SH-SY5Y (cell line): Measurements from ENCODE around the gene NMNAT2.

Source experiments
- GATA2 ChIP-seq: IDR thresholded peaks from 2 replicates; pipeline ENCODE4 v1.6.1; 2011; ENCODE audit warnings: mild to moderate bottlenecking, low read depth, low read length
- GATA3 ChIP-seq: IDR thresholded peaks from 2 replicates; pipeline ENCODE4 v1.6.1; 2011; ENCODE audit warnings: low read depth, mild to moderate bottlenecking, low read length, moderate library complexity

The NMNAT2 gene

DNA sequence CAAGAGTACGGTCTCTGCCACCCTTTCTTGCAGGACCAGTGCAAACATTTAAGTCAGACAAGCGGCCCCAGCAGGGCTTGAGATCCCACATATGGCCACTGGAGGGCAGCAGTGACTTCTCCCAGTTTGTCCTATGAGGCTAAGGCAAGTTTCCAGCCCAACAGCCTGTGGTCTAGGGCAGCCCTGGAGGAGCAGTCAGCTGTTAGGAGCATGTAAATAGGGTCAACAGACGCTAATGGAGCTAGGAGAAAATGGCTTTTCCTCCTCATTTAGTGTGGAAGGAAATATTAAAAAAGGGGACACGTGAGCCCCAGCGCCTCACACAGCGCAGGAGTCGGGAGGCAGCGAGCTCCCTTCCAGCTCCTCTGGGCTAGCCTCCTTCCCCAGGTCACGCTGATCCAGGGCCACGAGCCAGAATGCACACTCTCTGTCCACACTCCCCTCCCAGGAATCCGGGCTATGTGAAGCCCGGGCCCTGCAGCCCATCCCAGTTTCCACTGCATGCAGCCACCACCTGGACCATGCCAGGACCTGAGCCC is 136.6 kb downstream of the NMNAT2 start:
- TF ChIP-seq GATA3, result no peak
- TF ChIP-seq GATA2, result no peak

DNA sequence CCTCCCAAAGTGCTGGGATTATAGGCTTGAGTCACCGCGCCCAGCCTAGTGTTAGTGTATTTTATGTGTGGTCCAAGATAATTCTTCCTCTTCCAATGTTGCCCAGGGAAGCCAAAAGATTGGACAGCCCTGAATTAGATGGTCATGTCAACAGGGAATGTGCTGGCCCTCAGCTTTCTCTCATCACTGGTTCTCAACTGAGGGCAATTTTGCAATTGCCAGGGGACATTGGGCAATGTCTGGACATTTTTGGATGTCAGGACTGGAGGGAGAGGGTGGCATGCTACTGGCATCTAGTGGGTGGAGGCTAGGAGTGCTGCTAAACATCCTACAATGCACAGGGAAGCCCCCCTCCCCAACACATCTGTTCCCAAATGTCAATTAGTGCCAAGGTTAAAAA is 137.1 kb downstream of the NMNAT2 start:
- TF ChIP-seq GATA2 (no peak), GATA3 (no peak)

DNA sequence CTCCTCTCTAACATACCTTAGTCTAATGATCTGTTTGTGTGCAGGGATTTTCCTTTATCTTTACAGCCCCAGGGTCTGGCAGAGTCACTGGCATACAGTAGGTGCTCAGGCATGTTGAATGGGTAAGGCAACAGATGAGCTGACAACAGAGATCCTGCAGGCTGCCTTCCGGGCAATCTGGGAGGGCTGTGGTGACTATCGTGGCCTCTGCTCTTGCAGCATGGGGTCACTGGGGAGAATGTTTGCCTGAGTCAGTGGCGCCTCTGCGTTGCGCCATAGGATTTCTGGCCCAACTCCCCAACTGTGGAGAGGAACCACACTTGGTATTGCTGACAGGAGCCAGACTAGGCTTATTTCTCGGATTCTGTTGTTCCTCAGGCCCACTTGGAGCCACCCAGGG is 138.3 kb downstream of the NMNAT2 start:
- TF ChIP-seq GATA2 (no peak), GATA3 (no peak)

DNA sequence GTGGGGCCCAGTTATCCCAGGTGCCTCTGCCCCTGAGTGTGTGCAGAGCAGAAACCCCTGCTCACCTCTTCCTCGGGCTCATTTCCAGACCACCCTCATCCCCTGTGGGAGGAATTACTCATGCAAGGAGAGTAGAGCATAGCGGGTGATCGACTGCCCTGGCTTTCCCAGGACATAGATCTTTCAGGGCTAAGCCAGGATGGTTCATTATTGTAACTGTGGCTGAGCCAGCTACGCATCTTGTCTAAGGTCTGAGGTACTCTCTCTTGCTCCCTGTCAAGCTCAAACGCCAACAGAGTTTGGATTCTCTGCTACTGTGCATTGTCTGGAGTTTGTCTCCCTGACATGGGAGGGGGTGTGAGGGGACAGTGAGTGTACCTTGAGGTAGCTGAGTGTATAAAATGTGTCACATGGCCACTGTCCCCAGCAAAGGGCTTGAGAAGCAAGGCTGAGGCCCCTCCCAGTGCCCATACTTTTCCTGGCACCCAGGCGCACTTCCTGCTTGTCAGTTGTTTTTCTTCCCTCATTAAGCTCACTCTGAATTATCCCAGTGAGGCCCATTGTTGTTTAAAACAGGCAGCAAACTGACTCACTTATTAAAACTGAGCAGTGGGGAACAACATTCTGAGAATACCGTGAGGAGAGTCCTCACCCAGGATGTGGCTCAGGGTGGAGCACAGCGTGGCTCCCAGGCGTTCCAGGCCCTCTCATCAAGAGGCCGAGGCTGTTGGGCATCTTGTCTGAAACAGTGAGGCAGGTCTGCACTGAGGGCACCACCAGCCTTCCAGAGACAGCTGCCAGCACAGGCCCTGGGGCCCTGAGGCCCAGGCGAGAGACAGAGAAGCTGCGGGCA is 139.2 kb downstream of the NMNAT2 start:
- TF ChIP-seq GATA2 (no peak), GATA3 (no peak)

DNA sequence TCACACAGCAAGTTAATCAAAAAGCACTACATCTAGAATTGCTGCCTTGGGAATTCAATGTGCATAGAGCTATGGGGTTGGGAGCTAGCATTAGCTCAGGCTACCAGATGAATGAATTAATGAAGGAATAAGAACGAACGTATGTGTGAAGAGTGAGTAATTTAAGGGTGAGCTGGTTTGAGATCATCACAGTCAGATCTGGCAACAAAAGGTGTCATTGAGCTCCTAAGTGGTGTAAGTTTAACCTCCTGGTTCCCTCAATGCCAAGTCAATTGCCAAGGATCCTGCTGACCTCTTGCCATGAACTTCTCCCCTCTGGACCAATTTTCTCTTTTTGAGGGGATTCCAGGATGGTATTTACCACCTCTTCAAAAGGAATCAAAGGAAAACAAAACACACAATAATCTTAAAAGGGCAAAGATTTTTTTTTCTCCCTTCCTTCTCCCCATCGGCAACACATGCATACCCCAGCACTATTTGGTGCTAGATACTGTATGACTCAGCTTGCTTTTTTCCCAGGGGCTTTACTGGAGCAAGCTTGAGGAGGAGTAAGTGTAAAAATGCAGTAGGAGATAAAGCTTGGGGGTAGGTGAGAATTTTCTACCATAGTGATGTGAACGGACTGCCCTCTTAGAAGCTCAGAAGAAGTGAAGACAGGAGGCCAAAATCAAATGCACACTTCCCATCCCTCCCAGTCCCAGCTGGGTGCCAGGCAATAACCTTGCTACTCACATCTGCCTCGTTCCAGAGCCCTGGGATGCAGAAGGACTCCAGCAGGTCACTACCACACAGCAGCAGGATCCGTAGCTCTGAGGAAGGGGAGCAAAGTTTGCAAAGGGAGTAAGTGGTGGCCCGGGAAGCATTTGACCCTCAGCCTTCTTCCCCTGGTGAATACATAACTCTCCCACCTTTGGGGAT is 140.1 kb downstream of the NMNAT2 start:
- TF ChIP-seq GATA2 (no peak), GATA3 (no peak)

DNA sequence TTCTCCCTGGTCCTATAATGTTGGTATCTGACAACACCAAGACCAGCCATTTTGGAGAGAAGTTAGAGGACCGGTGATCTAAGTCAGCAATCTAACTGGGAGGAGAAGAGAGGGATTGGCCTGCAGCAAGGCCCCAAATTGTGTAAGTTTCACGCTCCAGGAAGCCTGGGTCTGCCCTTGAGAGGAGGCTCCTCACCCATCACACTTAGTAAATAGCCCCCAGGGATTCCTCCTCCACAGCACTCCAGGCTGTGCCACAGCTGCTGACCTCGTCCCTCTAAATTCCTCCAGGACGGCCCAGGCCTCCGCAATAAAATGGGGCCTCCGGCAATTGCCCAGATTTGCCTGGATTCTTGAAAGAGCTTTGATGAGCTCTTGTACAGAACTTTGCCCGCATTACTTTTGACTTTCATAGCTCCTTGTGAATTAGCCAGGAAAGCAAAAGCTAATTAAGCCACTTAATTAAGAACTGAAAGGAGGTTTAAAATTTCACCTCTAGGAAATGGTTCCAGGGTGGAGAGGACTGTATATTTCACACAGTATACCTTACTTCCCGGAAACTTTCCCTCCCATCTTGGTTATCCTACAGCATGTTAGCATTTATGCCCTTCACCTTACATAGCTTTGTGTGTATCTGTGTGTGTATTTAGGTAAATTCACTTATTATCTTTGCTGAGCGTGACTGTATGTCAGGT is 141.6 kb downstream of the NMNAT2 start:
- no peak for TF ChIP-seq GATA3
- TF ChIP-seq GATA2, result no peak

DNA sequence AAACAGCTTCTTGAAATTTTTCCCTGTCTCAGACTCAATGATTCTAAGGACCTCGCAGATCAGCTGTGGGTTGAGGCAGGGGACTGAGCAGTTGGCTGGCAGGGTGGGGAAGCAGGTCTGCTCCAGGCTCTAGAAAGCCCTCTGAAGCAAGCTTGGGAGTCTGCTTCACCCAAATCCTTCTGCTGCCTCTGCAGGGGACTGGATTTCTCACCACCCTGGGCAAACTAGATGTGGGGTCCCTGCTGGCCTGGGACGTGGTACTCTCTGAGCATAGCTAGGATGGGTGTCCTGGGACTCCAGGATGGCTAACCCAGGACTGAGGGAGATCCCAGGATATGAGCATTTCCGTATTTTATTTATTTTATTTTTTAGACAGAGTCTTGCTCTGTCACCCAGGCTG is 142.9 kb downstream of the NMNAT2 start:
- TF ChIP-seq GATA2 (no peak), GATA3 (no peak)

DNA sequence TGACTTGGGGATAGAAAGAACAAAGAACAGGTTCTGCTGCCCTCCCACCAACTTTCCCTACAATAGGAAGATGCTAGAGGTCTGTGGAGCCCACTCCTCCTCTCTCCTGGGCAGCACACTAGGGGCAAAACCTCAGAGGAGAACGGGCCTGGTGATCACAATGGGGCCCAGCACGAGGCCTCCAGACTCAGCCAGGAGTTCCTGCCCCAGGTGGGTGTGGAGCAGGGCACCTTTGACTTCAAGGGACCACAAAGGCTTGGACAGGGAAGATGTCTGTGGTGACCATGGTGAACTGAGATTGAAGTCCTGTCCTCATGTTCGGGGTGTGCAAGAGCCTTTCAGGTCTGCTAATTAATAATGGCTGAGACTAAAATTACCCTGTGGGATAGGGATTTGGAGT is 143.3 kb downstream of the NMNAT2 start:
- TF ChIP-seq GATA2 (no peak), GATA3 (no peak)

DNA sequence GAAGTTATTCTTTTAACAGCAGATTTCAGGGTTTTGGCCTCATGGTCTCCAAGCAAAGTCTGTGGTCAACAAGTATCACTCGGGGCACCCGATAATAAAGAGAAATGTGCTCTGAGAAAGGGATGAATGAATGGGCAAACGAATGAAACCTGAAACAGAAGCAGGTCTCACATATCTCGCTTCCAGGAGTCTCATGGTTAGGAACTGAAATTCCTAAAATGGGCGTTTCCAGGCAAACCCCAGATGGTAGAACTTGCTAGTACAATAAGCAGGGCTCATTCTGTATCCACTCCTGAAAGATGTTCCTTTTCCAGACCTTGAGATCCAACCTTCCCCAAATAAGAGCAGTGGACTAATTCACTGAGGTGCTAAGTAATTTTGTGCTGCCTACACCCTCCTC is 144.9 kb downstream of the NMNAT2 start:
- TF ChIP-seq GATA2, result no peak

DNA sequence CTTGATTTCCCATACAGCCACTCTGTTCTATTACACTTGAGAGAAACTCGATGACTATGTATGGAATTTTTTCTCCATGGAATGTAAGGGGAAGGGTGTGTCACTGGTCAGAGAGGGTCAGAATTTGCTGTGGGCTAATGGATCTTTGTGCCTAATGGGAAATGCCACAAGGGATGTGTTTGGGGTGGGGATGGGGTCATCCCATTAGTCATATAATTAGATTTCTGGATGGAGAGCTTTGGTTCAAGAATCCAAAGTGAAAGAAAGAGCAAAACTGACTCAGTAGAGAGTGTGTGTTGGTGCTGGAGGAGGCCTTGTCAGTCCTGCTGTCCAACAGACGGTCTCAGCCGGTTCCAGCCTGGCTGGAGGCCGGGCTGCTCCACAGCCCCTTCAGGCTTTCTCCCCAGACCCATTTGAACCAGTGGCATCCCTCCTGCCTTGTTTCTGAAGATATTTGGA is 145.8 kb downstream of the NMNAT2 start:
- TF ChIP-seq GATA3 (no peak), GATA2 (no peak)

DNA sequence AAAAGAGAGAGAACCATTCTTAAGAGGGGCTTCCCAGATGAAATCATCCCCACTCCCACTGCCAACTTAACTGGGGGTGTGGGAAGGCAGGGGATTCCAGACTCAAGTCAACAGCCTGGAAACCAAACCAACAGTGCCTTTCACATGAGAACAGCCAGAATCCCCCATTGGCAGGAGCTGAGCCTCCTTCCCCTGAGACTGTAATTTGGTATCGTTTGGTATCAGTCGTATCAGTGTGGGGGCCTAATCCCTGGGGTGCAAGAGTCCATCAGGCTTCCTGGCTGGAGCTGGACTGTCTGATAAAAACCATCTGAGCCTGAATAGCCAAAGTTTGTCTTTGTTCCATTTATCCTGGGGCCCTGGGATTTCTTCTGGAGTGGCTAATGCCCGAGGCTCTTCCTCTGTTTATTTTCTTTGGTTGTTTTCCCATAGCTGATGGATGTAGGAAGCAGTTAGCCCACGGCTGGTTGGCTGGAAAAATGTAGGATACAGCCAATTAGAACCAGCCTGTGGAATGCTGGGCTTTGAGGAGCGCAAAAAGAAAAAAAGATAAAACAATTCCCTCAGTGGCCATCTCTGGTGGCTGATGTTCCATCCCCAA is 147.5 kb downstream of the NMNAT2 start:
- TF ChIP-seq GATA3 (no peak), GATA2 (no peak; the same call in 1 of the 2 replicates)

DNA sequence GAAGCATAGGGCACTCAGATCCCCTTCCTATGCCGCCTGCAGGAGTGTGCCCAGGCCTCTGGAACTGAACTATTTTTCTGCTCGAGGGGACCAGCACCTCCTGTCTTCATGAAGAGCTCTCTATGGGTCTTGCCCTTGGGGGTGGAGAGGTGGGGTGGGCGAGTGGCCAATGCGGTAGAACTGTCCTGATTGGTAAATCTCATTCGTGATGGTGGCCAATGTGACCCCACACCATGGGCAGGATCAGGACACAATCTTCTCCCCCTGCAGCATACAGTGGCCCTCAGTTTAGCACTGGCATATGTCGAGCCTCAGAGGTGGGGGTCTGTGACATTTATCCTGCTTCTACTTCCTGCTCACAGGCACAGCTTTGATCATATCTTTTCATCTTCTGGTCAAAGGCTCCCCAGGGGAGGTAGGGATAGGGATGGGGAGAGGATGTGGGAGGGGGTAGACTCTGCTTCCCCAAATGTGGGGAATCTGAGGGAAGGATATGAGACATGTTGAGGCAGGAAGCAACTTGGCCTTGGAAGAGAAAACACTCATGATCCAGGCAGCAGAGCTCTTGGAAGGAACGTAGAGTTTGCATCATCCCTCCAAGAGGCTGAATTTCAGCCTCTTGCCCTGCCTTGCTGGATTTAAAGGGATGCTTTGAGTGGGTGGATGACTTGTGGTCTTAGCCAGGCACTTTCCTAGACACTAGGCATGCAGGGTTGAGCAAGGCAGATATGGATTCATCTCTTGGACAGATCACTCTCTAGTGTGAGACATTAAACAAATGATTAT is 150.3 kb downstream of the NMNAT2 start:
- TF ChIP-seq GATA3, result no peak
- TF ChIP-seq GATA2, result no peak; the same call in 1 of the 2 replicates

DNA sequence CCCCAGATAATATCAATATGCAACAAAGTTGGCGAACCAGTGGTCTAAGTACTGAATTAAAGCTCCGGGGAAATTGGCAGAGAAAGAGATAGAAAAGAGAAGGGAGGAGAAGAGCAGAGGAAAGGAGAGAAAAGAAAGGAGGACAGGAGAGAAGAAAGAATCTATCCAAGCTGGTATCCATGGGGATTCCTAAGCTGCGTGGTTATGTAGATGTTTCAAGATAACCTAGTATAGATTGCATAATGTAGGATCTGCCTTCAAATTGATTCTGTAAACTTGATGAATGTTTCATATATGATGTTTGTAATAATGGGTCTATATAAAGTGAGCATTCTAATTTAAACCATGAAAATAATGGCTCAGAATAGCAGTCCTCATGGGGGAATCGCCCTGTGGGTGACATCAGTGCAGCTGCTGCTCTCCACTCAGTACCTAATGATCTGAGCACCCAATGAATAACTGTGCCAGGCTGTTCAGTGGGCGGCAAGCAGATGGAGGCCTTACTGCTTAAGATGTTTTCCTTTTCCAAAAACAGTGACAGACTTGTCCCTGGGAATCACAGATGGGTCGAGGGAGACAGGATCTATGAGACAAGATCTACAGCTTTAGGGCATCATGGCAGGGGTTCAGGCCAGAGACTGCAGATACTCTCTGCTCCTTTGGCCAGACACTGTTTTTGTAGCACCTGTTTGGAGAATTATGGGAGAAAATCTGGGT is 154.1 kb downstream of the NMNAT2 start:
- TF ChIP-seq GATA3, result no peak
- TF ChIP-seq GATA2, result peak; percentile 55; the same call in 1 of the 2 replicates
